ENCODE data around the gene UBL4B.
A peak's percentile ranks its signal among the peaks of the same experiment; 100 is the strongest.
"Not testable (repeated sequence)": the region's sequence is repeated elsewhere in the genome, so short reads cannot be mapped to it uniquely, and the experiment has no call there.

Gene UBL4B, protein sequence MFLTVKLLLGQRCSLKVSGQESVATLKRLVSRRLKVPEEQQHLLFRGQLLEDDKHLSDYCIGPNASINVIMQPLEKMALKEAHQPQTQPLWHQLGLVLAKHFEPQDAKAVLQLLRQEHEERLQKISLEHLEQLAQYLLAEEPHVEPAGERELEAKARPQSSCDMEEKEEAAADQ

GRCh38 chr1:110112143-110112542 lies at the start of gene UBL4B:
UBL4B (plus strand) TSS chr1:110112443; CDS start chr1:110112535, 92 bp downstream.
- DNase-seq = no peak

DNA sequence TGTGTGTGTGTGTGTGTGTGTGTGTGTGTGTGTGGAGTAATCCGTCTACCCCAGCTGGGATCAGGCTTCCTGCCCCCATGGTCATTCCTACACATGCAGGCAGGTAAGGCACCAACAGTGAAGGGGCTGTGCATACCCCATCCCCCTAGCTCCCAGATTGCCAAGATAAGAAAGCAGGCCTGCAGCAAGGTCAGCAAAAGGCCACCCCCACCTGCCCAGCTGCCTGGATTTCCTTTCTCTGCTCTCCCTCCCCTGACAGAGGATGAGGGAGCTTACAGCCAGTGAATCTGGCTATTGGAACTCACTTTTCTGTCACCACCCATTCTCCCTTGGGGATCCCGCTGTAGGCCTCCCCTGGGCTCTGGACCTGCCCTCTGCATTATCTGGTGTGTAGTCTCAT lies 49.6 kb upstream of the UBL4B start:
- no peak for DNase-seq

DNA sequence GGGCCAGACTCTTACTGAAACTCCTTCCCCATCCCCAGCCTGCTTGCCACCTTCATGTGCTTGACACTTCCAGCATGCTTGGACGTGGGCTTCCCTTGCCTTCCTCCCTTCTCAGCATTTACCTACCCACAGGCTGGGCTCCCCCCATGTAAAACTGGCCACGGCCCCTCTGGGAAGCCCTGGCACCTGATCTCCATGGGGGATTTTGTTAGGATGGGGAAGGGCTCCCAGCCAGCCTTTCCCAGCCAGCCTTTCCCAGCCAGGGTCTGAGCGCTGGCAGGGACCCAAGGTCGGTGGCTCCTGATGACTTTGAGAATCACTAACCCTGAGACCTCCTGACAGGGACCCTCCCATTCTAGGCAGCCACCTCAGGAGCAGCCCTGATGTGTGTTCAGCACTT lies 48.5 kb upstream of the UBL4B start:
- no peak for DNase-seq

GRCh38 chr1:110064576-110065337 lies 47.5 kb upstream of the UBL4B start:
- DNase-seq = no peak

- DNase-seq = no peak
Observed at GRCh38 chr1:110065841-110066240, 46.4 kb upstream of the UBL4B start.

GRCh38 chr1:110067479-110067892 lies 44.8 kb upstream of the UBL4B start:
- DNase-seq = no peak

- DNase-seq = no peak
Observed at GRCh38 chr1:110067893-110068645, 44.2 kb upstream of the UBL4B start.

GRCh38 chr1:110068646-110069403 lies 43.4 kb upstream of the UBL4B start:
- DNase-seq = peak in 1 of 4 experiments; percentile 26

DNA sequence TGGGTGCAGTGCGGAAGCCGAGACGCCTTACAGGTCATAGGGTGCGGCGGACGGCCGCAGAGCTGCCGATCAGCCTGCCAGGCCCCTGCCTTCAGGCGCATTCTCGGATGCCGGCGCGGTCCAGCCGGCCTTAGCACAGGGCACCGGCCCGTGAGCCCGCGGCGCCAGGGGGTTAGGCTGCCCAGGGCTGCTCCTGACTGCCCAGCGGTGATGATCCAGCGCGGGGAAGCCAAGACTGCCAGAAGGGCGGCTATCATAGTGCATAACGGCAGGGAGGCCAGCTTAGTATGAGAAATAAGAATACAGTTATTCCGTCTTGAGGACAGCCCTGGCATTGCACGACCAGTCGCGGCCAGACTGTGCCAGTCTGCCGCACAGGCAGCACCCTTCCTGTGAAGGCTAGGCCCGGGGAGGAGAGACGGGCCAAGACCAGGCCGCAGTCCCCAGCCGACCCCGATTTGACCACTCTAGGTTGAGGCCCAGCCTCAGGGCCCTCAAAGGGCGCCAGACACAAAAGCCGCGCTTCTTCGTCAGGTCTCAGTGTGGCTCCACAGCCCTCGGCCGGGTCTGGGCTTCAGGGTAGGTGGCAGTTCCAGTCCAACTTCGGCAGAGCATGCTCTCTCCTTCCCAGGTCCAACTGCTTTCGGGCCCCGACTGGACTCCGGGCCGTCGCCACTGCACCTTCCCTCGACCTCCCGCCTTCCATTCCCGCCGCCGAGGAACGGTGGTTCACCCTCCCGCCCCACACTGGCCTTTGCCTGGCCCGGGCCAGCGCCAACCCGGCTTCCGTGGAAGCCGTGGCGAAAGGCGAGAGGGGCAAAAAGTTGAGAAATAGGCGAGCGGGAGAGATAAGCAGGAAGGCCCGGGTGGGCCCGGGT lies 42.6 kb upstream of the UBL4B start:
- no peak for DNase-seq

GRCh38 chr1:110070282-110070669 lies 42.0 kb upstream of the UBL4B start:
- no peak for DNase-seq

DNA sequence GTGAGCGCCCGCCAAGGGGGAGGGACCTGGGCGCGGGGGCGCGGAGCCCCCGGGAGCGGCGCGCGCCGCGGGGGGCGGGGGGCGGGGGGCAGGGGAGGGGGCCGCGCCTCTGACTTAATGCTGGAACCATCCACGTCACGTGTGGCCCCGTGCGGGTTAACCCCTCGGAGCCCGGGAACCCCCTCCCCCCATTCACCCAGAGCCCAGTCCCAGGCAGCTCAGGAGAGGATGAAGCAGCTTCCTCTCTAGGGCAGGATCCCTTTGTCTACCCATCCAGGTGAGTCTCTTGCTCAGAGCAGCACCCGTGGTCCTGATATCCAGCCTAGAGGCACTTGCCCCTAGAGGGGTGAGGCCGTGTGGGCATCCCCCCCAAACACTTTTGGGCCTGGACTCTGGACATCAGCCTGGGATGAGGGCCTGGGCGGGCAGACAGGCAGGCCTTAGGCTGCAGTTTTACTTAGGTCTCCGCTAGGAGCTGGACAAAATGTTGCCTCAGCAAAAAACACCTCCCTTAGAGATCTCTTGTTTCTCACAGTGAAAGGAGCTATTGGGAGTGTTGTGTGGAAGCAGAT lies 41.5 kb upstream of the UBL4B start, which contains the start of gene ALX3:
Gene ALX3 (minus strand): TSS at position 2 of the 572 bp plus-strand sequence. CDS start 60 bp downstream, outside the sequence.
- DNase-seq = no peak

GRCh38 chr1:110074166-110074565 lies 38.1 kb upstream of the UBL4B start:
- no peak for DNase-seq

DNA sequence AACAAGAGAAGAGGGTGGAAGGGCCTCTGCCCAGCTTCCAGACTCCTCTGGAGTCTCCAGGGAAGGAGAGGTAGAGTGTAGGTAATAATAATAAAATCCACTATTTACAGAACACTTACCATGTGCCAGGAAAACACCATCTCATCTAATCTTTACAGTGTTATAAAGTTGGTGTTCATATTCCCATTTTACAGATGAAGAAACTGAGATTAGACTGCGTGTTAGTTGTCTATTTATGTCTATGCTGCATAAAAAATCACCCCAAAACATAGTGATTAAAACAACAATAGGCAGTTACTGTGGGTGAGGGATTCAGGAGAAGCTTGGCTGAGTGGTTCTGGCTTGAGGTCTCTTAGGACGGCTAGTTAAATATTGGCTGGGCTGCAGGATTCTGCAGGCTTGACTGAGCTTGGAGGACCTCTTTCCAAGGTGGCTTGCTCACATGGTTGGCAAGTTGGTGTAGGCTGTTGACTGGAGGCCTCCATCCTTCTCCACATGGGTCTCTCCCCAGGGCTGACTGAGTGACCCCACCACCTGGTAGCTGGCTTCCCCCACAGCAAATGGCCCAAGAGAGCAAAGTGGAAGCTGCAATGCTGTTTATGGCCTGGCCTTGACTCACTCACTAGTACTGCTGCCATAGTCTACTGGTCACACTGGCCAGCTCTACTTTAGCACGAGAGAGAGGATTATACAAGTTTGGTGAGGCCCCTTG lies 35.3 kb upstream of the UBL4B start:
- no peak for DNase-seq

GRCh38 chr1:110079995-110080394 lies 32.2 kb upstream of the UBL4B start:
- DNase-seq = not testable (repeated sequence)

- DNase-seq = no peak
Observed at GRCh38 chr1:110081061-110081460, 31.2 kb upstream of the UBL4B start.

GRCh38 chr1:110082477-110082876 lies 29.8 kb upstream of the UBL4B start:
- no peak for DNase-seq

GRCh38 chr1:110083061-110083865 lies 29.0 kb upstream of the UBL4B start:
- DNase-seq = no peak

DNA sequence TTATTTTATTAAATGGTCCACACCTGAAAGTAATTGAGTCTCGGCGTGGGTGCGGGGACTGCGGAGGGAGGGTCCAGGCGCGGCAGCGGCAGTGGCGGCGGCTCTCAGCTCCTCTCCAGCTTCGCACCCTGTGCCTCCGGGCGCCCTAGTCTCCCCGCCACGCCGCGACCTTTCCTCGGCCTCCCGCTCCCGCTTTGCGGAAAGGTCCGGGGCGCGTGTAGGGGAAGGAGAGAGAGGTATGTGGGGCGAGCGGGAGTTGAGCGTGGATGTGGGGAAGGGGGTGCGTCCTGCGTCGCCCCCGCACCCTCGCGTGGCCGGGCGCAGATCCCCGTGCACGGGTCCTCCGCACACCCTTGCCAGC lies 28.4 kb upstream of the UBL4B start:
- DNase-seq = no peak

- no peak for DNase-seq
Observed at GRCh38 chr1:110084227-110085078, 27.8 kb upstream of the UBL4B start.
